Vagina (tissue), 2 donors: ENCODE results near the gene WDR41. TPM values are rescaled to one million over a fixed set of nuclear protein-coding genes. Genes with fewer than 3 reads are reported as not detected.

Experiments
- DNase-seq, 2 donors: peaks; one replicate each; pipeline ENCODE4 v3.0.0-alpha.2; 2017; ENCODE audit errors: extremely low spot score in 2 of 2
- H3K27ac ChIP-seq: fragments of 200-600 bp; sonication (generic); one replicate; pipeline ENCODE4 v1.5.1; 2019
- H3K27me3 ChIP-seq: fragments of 200-600 bp; sonication (generic); one replicate; pipeline ENCODE4 v1.5.1; 2019
- H3K36me3 ChIP-seq, 2 donors: fragments of 200-600 bp; sonication (generic); one replicate each; pipeline ENCODE4 v1.5.1; 2017 to 2019
- H3K4me1 ChIP-seq: fragments of 200-600 bp; sonication (generic); one replicate; pipeline ENCODE4 v1.5.1; 2019
- H3K4me3 ChIP-seq, 2 donors: fragments of 200-600 bp; sonication (generic); 1 replicate in 1 of 2; 2 replicates in 1 of 2; pipeline ENCODE4 v1.5.1; 2016 to 2019
- H3K9me3 ChIP-seq: fragments of 200-600 bp; sonication (generic); one replicate; pipeline ENCODE4 v1.5.1; 2019
- POLR2A ChIP-seq, 2 donors: fragments of 450-650 bp; IDR thresholded peaks; one replicate each; pipeline ENCODE4 v1.6.1; 2017; ENCODE audit warnings: antibody characterized with exemption in 2 of 2, mild to moderate bottlenecking in 2 of 2, moderate library complexity in 2 of 2
- POLR2AphosphoS5 ChIP-seq, 2 donors: sonication (generic); formaldehyde crosslinking; IDR thresholded peaks; one replicate each; pipeline ENCODE4 v1.9.0; 2017; ENCODE audit warnings: antibody characterized with exemption in 2 of 2, mild to moderate bottlenecking in 2 of 2, low read depth in 1 of 2; ENCODE audit not compliant: insufficient read depth in 1 of 2
- intact Hi-C: fragments of 100-400 bp; cut with DNase I; formaldehyde crosslinking; loops from one replicate; pipeline ENCODE4 v1.15.1; 2023
- total RNA-seq: library from RNA; depleted of rRNA; stranded (reverse); fragments of >200 nt; gene quantifications from one replicate; pipeline ENCODE4 v1.2.3, GENCODE V29; 2016
- TF ChIP-seq, protein P1 (sequence below), 3 experiments: fragments of 450-650 bp in 2 of 3; fragments of 200-600 bp in 1 of 3; sonication (generic) in 1 of 3; IDR thresholded peaks; one replicate each; pipeline ENCODE4 v1.5.1; 2017 to 2019; ENCODE audit warnings: antibody characterized with exemption in 3 of 3, mild to moderate bottlenecking in 2 of 3, moderate library complexity in 2 of 3

WDR41 gene
- total RNA-seq, 1 donor from 2014 or later, result 40.3 TPM

DNA sequence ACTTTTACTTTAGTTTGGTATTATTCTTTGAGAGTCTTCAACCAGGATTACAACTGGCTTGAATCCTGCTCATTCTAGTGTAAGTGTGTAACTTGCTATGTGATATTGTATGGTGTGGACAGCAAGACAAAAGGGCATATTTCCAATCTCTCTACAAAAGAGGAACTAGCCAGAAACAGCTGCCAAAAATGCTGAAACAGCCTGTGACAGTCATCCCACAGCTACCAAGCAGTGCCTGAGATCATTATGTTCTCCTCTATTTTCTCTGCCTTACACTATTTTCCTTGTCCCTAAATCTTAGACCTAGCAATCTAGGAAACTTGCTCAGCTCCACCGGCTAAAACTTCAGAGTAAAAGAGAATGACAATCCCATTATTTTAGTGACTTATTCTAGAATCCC is 42.8 kb downstream of the WDR41 start:
- H3K36me3 ChIP-seq, result peaks cover 0 to 14% of the 10 kb centered on the region in 2 donors
- TF ChIP-seq POLR2A (IDR thresholded peaks at IDR 0.05) (no peak), POLR2AphosphoS5 (IDR thresholded peaks at IDR 0.05; ENCODE audit: insufficient read depth in 1 of 2, low read depth in 1 of 2) (no peak)
- TF ChIP-seq, protein P1, sequence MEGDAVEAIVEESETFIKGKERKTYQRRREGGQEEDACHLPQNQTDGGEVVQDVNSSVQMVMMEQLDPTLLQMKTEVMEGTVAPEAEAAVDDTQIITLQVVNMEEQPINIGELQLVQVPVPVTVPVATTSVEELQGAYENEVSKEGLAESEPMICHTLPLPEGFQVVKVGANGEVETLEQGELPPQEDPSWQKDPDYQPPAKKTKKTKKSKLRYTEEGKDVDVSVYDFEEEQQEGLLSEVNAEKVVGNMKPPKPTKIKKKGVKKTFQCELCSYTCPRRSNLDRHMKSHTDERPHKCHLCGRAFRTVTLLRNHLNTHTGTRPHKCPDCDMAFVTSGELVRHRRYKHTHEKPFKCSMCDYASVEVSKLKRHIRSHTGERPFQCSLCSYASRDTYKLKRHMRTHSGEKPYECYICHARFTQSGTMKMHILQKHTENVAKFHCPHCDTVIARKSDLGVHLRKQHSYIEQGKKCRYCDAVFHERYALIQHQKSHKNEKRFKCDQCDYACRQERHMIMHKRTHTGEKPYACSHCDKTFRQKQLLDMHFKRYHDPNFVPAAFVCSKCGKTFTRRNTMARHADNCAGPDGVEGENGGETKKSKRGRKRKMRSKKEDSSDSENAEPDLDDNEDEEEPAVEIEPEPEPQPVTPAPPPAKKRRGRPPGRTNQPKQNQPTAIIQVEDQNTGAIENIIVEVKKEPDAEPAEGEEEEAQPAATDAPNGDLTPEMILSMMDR (IDR thresholded peaks at IDR 0.05), result no peak

DNA sequence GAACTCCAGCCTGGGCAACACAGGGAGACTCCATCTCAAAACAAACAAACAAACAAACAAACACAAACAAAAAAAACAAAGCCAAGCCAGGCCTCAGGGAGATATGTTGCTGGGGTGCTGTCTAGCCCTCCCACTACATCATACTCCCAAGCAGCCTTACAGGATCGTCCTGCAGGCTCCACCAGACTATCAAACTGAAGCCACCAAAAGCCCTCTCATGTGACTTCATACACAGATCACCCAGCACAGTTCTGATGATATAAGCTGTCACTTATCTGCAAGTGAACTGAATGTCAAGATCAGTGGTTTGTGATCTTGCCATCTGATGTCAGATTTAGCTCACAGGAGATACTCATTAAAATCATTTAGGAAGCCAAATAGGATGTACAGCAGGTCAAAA is 43.3 kb downstream of the WDR41 start:
- H3K27ac ChIP-seq, result no peak overlapping the region
- intact Hi-C loops, result no loop called here
- H3K36me3 ChIP-seq, result peaks cover 0 to 14% of the 10 kb centered on the region in 2 donors
- no peak overlapping the region for H3K4me3 ChIP-seq
- DNase-seq, result no peak
- TF ChIP-seq, protein P1 (IDR thresholded peaks at IDR 0.05), result no peak
- TF ChIP-seq POLR2AphosphoS5 (IDR thresholded peaks at IDR 0.05; ENCODE audit: insufficient read depth in 1 of 2, low read depth in 1 of 2) (no peak), POLR2A (IDR thresholded peaks at IDR 0.05) (no peak)
- H3K27me3 ChIP-seq, result no peaks in the 10 kb centered on the region
- no peaks in the 10 kb centered on the region for H3K9me3 ChIP-seq
- peaks cover 9% of the 10 kb centered on the region for H3K4me1 ChIP-seq

More for the DNA sequence above, 42.8 kb downstream of the WDR41 start:
- H3K4me1 ChIP-seq, result peaks cover 9% of the 10 kb centered on the region
- no peak overlapping the region for H3K4me3 ChIP-seq
- H3K9me3 ChIP-seq, result no peaks in the 10 kb centered on the region
- intact Hi-C loops, result no loop called here
- DNase-seq, result no peak
- H3K27me3 ChIP-seq, result no peaks in the 10 kb centered on the region
- no peak overlapping the region for H3K27ac ChIP-seq

DNA sequence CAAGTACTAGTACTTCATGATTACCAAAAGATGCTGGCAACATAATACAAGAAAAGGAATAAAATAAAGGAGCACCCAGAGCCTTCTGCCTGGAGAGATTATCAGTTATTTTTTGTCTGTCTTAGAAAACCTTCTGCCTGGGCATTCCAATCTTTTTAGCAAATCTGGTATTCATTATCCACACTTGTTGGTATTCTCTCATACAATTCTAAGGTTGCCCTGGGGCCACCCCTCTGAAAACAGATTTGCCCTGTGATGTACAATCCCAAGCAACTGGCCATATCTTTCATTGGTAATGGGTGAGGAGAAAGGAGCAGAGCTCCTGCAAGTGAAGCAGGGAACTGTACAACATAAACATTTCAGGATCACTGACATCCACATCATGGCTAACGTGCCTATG is 47.8 kb downstream of the WDR41 start:
- Histone ChIP-seq H3K27ac (no peak overlapping the region), H3K4me1 (no peaks in the 10 kb centered on the region), H3K4me3 (no peak overlapping the region), H3K9me3 (no peaks in the 10 kb centered on the region), H3K36me3 (peaks cover 0 to 24% of the 10 kb centered on the region in 2 donors), H3K27me3 (no peaks in the 10 kb centered on the region)
- intact Hi-C loops, result no loop called here
- no peak for TF ChIP-seq POLR2AphosphoS5 (IDR thresholded peaks at IDR 0.05; ENCODE audit: insufficient read depth in 1 of 2, low read depth in 1 of 2)
- no peak for TF ChIP-seq POLR2A (IDR thresholded peaks at IDR 0.05)
- TF ChIP-seq, protein P1 (IDR thresholded peaks at IDR 0.05), result no peak
- no peak for DNase-seq

DNA sequence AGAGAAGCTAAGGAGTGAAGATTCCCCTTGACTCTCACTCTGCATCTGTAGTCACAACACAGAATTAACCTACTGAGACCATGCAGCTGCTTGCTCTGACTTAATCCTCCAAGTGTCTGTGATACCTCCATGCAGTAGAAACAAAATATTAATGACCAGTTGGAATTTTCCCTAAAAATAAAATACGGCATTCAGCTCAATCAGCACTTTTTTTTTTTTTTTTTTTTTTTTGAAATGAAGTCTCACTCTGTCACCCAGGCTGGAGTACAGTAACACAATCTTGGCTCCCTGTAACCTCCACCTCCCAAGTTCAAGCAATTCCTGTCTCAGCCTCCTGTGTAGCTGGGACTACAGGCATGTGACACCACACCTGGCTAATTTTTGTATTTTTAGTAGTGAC is 48.4 kb downstream of the WDR41 start:
- DNase-seq, result no peak
- Histone ChIP-seq H3K36me3 (peaks cover 0 to 24% of the 10 kb centered on the region in 2 donors), H3K27ac (no peak overlapping the region), H3K9me3 (no peaks in the 10 kb centered on the region), H3K4me3 (no peak overlapping the region), H3K4me1 (no peaks in the 10 kb centered on the region), H3K27me3 (no peaks in the 10 kb centered on the region)
- intact Hi-C loops, result no loop called here
- TF ChIP-seq POLR2A (IDR thresholded peaks at IDR 0.05) (no peak), POLR2AphosphoS5 (IDR thresholded peaks at IDR 0.05; ENCODE audit: insufficient read depth in 1 of 2, low read depth in 1 of 2) (no peak)
- TF ChIP-seq, protein P1 (IDR thresholded peaks at IDR 0.05), result no peak

DNA sequence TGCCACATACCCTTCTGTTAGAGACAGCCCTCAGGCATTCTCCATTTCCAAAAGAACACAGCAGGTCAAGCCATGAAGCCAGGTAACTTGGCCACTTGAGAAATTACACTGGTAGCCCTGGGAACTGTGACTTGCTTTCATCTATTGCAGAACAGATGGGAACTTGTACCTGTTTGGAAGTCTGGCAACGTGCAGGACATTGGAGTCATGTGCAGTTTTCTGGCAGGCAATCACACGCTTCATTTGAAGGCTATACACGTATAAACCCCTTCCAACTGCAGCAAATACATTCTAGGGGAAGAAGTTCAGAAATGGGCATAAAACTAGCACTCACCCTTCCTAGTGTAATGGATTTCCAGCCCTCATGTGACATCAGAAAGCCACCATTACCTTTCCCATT is 54.0 kb downstream of the WDR41 start:
- Histone ChIP-seq H3K4me1 (no peaks in the 10 kb centered on the region), H3K27me3 (no peaks in the 10 kb centered on the region), H3K9me3 (no peaks in the 10 kb centered on the region), H3K27ac (no peak overlapping the region), H3K4me3 (no peak overlapping the region), H3K36me3 (peaks cover 0 to 38% of the 10 kb centered on the region in 2 donors)
- intact Hi-C loops, result no loop called here
- TF ChIP-seq POLR2AphosphoS5 (IDR thresholded peaks at IDR 0.05; ENCODE audit: insufficient read depth in 1 of 2, low read depth in 1 of 2) (no peak), POLR2A (IDR thresholded peaks at IDR 0.05) (no peak)
- TF ChIP-seq, protein P1 (IDR thresholded peaks at IDR 0.05), result no peak
- no peak for DNase-seq
